Osteocyte (in vitro differentiated cells): ENCODE measurements around the gene ANTXR1. TPM values are rescaled to one million over a fixed set of nuclear protein-coding genes. Genes with fewer than 3 reads are reported as not detected.

Source experiments
- DNase-seq: peaks from one replicate; pipeline ENCODE4 v3.0.0; 2021; ENCODE audit warnings: mixed read lengths; ENCODE audit not compliant: unreplicated experiment; ENCODE audit errors: extremely low spot score
- H3K27ac Mint-ChIP-seq: one replicate; pipeline ENCODE4 v1.8.0; 2021; ENCODE audit warnings: mild to moderate bottlenecking, mixed read lengths; ENCODE audit not compliant: unreplicated experiment
- H3K27me3 Mint-ChIP-seq: one replicate; pipeline ENCODE4 v1.8.0; 2021; ENCODE audit warnings: mixed read lengths; ENCODE audit not compliant: unreplicated experiment
- H3K36me3 Mint-ChIP-seq: one replicate; pipeline ENCODE4 v1.8.0; 2021; ENCODE audit warnings: mixed read lengths; ENCODE audit not compliant: unreplicated experiment
- H3K4me1 Mint-ChIP-seq: one replicate; pipeline ENCODE4 v1.8.0; 2021; ENCODE audit warnings: mixed read lengths; ENCODE audit not compliant: unreplicated experiment
- H3K4me3 Mint-ChIP-seq: one replicate; pipeline ENCODE4 v1.8.0; 2021; ENCODE audit warnings: mild to moderate bottlenecking, moderate library complexity, mixed read lengths; ENCODE audit not compliant: unreplicated experiment
- H3K9me3 Mint-ChIP-seq: one replicate; pipeline ENCODE4 v1.8.0; 2021; ENCODE audit warnings: mixed read lengths; ENCODE audit not compliant: unreplicated experiment
- total RNA-seq: library from RNA; stranded (reverse); gene quantifications from 2 replicates; pipeline ENCODE4 v1.2.1, GENCODE V29; 2021
- TF ChIP-seq, protein P1 (sequence below): fragments of 200-600 bp; sonication (generic); IDR thresholded peaks from 2 replicates; pipeline ENCODE4 v1.5.0; 2021; ENCODE audit warnings: antibody characterized with exemption, mild to moderate bottlenecking, moderate library complexity

Gene ANTXR1
- total RNA-seq, 1 donor from 2014 or later, result 144 TPM

DNA sequence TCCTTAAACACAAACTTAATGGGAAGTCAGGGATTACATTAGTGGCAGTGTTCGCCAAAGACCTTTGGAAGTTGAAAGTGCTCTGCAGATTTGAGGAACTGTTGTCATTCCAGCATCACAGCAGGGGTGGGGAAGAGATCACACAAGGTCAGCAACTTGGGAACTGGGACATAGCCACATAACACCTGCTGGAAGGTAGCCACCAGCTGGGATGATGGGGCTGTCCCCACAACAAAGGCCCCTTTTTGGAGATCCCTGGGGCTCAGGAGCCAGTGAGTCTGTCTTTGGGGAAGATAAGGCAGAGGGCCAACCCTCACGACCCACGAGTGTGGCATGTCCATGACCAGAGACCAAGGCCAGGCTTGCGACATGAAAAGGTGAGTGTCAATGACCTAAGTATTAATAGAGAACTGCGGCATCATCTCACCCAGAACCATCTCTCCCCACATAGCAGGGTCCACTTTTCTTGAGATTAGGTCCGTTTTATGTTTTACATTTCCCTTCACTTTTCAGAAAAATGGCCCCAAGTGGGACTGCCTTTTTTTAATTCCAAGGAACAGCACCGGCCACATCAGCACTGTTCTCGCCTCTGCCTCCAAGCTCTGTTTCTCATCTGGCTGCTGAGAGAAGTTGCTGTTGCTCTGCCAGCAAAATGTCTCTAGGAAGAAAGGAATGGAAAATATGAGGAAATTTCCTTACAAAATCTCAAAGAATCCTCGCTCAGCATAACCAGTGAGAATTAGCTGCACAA, 267.1 kb downstream of the ANTXR1 start:
- peaks cover 3% of the 10 kb centered on the region for H3K27me3 Mint-ChIP-seq
- no peaks in the 10 kb centered on the region for H3K36me3 Mint-ChIP-seq
- H3K4me3 Mint-ChIP-seq, result no peak overlapping the region
- no peak for DNase-seq
- no peaks in the 10 kb centered on the region for H3K4me1 Mint-ChIP-seq
- H3K27ac Mint-ChIP-seq, result no peak overlapping the region
- H3K9me3 Mint-ChIP-seq, result no peaks in the 10 kb centered on the region
- TF ChIP-seq, protein P1, sequence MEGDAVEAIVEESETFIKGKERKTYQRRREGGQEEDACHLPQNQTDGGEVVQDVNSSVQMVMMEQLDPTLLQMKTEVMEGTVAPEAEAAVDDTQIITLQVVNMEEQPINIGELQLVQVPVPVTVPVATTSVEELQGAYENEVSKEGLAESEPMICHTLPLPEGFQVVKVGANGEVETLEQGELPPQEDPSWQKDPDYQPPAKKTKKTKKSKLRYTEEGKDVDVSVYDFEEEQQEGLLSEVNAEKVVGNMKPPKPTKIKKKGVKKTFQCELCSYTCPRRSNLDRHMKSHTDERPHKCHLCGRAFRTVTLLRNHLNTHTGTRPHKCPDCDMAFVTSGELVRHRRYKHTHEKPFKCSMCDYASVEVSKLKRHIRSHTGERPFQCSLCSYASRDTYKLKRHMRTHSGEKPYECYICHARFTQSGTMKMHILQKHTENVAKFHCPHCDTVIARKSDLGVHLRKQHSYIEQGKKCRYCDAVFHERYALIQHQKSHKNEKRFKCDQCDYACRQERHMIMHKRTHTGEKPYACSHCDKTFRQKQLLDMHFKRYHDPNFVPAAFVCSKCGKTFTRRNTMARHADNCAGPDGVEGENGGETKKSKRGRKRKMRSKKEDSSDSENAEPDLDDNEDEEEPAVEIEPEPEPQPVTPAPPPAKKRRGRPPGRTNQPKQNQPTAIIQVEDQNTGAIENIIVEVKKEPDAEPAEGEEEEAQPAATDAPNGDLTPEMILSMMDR, result no peak

DNA sequence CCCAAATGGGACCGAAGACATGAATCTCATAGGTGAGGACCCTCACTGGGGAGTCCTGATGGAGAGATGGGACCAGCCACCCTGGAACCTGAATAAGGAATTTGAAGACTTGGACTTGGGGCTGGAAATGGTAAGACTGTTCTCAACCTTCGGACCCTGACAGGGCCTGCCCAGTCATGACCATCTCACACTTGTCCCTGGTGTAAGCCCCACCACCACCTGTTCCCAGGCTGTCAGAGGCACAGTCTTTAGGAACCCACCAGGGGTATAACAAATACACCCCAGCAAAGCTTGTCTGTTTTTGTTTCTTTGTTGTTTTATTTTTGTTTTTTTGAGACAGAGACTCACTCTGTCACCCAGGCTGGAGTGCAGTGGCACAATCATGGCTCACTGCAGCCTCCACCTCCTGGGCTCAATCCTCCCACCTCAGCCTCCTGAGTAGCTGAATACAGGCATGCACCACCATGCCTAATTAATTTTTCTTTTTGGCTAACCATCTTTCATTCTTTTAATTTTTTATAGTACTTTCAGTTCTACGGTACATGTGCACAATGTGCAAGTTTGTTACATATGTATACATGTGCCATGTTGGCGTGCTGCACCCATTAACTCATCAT, 267.9 kb downstream of the ANTXR1 start:
- TF ChIP-seq, protein P1, result no peak
- no peak overlapping the region for H3K4me3 Mint-ChIP-seq
- H3K9me3 Mint-ChIP-seq, result no peaks in the 10 kb centered on the region
- no peak for DNase-seq
- H3K27ac Mint-ChIP-seq, result no peak overlapping the region
- H3K36me3 Mint-ChIP-seq, result no peaks in the 10 kb centered on the region
- H3K4me1 Mint-ChIP-seq, result no peaks in the 10 kb centered on the region
- H3K27me3 Mint-ChIP-seq, result peaks cover 3% of the 10 kb centered on the region

DNA sequence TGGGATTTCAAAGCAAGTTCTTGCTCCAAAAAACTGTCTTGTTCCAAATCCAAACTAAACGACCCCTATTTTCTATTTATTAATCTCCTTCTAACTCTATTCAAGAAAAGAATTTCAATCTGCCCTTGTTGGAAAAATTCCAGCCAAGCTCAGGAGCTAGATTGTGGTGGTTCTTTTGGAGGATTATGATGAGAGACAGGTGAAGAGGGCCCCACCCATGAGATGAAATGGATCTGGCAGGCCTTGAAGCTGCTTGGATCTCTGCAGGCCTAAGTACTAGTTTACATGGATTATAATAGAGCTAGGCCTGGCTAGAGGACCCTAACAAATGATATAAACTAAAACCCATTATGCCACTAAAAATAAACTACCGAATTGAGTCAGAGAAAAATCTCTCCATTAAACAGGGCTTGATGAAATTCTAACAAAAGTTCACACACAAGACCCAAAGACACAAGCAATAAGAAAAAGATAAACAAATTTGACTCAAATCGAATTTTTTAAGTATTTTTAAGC, 272.5 kb downstream of the ANTXR1 start:
- TF ChIP-seq, protein P1, result no peak
- H3K36me3 Mint-ChIP-seq, result no peaks in the 10 kb centered on the region
- peaks cover 3% of the 10 kb centered on the region for H3K27me3 Mint-ChIP-seq
- no peaks in the 10 kb centered on the region for H3K9me3 Mint-ChIP-seq
- no peak overlapping the region for H3K4me3 Mint-ChIP-seq
- H3K4me1 Mint-ChIP-seq, result no peaks in the 10 kb centered on the region
- H3K27ac Mint-ChIP-seq, result no peak overlapping the region
- DNase-seq, result no peak

DNA sequence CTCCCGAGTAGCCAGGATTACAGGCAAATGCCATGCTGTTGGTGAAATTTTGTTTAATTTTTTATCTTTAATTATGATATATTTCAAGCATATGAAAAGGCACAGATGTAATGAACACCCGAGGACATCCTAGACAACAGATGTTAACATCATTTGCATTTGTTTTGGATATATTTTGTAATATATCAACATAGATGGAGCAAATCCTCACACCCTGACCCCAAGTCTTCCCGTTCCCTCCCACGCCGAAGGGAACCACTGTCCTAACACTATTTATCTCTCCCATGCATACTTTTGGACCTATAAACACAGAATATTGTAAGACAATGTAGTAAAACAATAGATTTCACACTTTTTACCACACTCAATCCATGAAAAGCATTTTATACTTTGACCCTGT, 274.6 kb downstream of the ANTXR1 start:
- Mint-ChIP-seq H3K9me3 (no peaks in the 10 kb centered on the region), H3K27ac (no peak overlapping the region), H3K36me3 (no peaks in the 10 kb centered on the region), H3K4me3 (no peak overlapping the region), H3K27me3 (no peaks in the 10 kb centered on the region), H3K4me1 (no peaks in the 10 kb centered on the region)
- TF ChIP-seq, protein P1, result no peak
- no peak for DNase-seq

DNA sequence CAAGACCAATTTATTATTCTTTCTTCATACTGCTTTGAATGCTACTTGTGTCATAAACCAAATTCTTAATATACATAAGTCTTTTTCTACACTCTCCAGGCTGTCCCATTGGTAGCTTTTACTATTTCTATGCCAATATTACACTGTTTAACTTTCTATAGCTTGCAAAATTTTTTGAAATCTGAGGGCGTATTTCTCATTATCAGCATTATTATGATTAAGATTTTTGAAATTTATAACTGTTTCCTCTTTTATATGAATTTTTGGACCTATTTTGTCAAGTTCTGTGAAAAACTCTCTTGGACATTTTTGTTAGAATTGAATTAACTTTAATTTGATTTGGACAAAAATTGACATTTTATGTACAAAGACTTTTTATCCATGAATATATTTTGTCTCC, 275.4 kb downstream of the ANTXR1 start:
- no peaks in the 10 kb centered on the region for H3K36me3 Mint-ChIP-seq
- TF ChIP-seq, protein P1, result no peak
- H3K27ac Mint-ChIP-seq, result no peak overlapping the region
- H3K9me3 Mint-ChIP-seq, result no peaks in the 10 kb centered on the region
- no peaks in the 10 kb centered on the region for H3K4me1 Mint-ChIP-seq
- H3K4me3 Mint-ChIP-seq, result no peak overlapping the region
- no peaks in the 10 kb centered on the region for H3K27me3 Mint-ChIP-seq
- DNase-seq, result no peak
